CD4-positive, CD25-positive, alpha-beta regulatory T cell (primary cell): Measurements from ENCODE around the gene ITGB2. TPM values are rescaled to one million over a fixed set of nuclear protein-coding genes. Genes with fewer than 3 reads are reported as not detected.

Source experiments
- ATAC-seq, 2 donors: fragments of 150-1000 bp; cut with Tn5 transposase; one replicate each; pipeline ENCODE4 v1.10.0; 2021; ENCODE audit warnings: low read depth in 2 of 2, moderate number of reproducible peaks in 2 of 2, moderate library complexity in 1 of 2
- DNase-seq, 3 donors: peaks; one replicate each; pipeline versions ENCODE4 v3.0.0 to v3.0.0-alpha.2; 2012 to 2022; ENCODE audit warnings: mixed read lengths in 1 of 3
- H3K27ac ChIP-seq: one replicate; pipeline ENCODE4 v1.7.0; 2013; ENCODE audit warnings: mild to moderate bottlenecking, low read length; ENCODE audit not compliant: insufficient read depth, poor library complexity, severe bottlenecking
- H3K27me3 ChIP-seq: one replicate; pipeline ENCODE4 v1.7.0; 2013; ENCODE audit warnings: low read length; ENCODE audit not compliant: control insufficient read depth, insufficient read depth
- H3K36me3 ChIP-seq: one replicate; pipeline ENCODE4 v1.7.0; 2013; ENCODE audit warnings: mild to moderate bottlenecking, low read length, moderate library complexity; ENCODE audit not compliant: control insufficient read depth, insufficient read depth
- H3K4me1 ChIP-seq: 2 replicates; pipeline ENCODE4 v1.7.0; 2013; ENCODE audit warnings: mild to moderate bottlenecking, low read length; ENCODE audit not compliant: insufficient read depth, control insufficient read depth, poor library complexity, severe bottlenecking
- H3K4me3 ChIP-seq: one replicate; pipeline ENCODE4 v1.7.0; 2013; ENCODE audit warnings: low read depth, mild to moderate bottlenecking, low read length, moderate library complexity
- H3K9me3 ChIP-seq, 2 experiments: 1 replicate in 1 of 2; 2 replicates in 1 of 2; pipeline ENCODE4 v1.7.0; 2013; ENCODE audit warnings: low read length in 2 of 2, mild to moderate bottlenecking in 1 of 2, moderate library complexity in 1 of 2; ENCODE audit not compliant: control insufficient read depth in 2 of 2
- H3K27ac Mint-ChIP-seq, 3 donors: one replicate each; pipeline ENCODE4 v1.8.0; 2020 to 2022; ENCODE audit warnings: mild to moderate bottlenecking in 3 of 3, mixed read lengths in 3 of 3, moderate library complexity in 2 of 3
- H3K27me3 Mint-ChIP-seq: one replicate; pipeline ENCODE4 v1.8.0; 2022; ENCODE audit warnings: mild to moderate bottlenecking, mixed read lengths
- H3K36me3 Mint-ChIP-seq: one replicate; pipeline ENCODE4 v1.8.0; 2020; ENCODE audit warnings: mixed read lengths
- H3K4me1 Mint-ChIP-seq, 4 donors: one replicate each; pipeline ENCODE4 v1.8.0; 2020 to 2022; ENCODE audit warnings: mixed read lengths in 4 of 4, mild to moderate bottlenecking in 1 of 4
- H3K4me3 Mint-ChIP-seq, 4 donors: one replicate each; pipeline ENCODE4 v1.8.0; 2020 to 2022; ENCODE audit warnings: mild to moderate bottlenecking in 4 of 4, mixed read lengths in 4 of 4, moderate library complexity in 3 of 4
- H3K9me3 Mint-ChIP-seq, 7 donors: one replicate each; pipeline ENCODE4 v1.8.0; 2020 to 2022; ENCODE audit warnings: mixed read lengths in 7 of 7, mild to moderate bottlenecking in 3 of 7, moderate library complexity in 2 of 7
- polyA plus RNA-seq, 4 donors: library from polyadenylated mRNA; unstranded; fragments of 300-500 nt; fragmentation: Illumina TruSeq; gene quantifications; one replicate each; pipeline ENCODE4 v1.2.3, GENCODE V29; 2021
- total RNA-seq: library from RNA; stranded (reverse); gene quantifications from one replicate; pipeline ENCODE4 v1.2.3, GENCODE V29; 2022

ITGB2 gene
- total and polyA plus RNA-seq, 5 donors from 2014 or later: 411 to 519 (median 425) TPM

- peaks cover 6% of the 10 kb centered on the region for H3K36me3 Mint-ChIP-seq
- DNase-seq: no peak
- no peaks in the 10 kb centered on the region for H3K9me3 ChIP-seq
Measured at GRCh38 chr21:44868707-44869106, 52.0 kb downstream of the ITGB2 start.

GRCh38 chr21:44867999-44868700, 52.5 kb downstream of the ITGB2 start:
- H3K36me3 ChIP-seq: peaks cover 28% of the 10 kb centered on the region
- H3K27me3 Mint-ChIP-seq: no peaks in the 10 kb centered on the region
- H3K9me3 ChIP-seq: no peaks in the 10 kb centered on the region
- H3K4me3 ChIP-seq: peak overlapping the region; percentile 27
- ATAC-seq (peak; percentile 65 to 75), DNase-seq (peak; percentile 24 to 85 (median 59))
- H3K4me1 Mint-ChIP-seq: peaks cover 16 to 89% (median 67%) of the 10 kb centered on the region in 4 donors
- H3K9me3 Mint-ChIP-seq: no peaks in the 10 kb centered on the region
- peak overlapping the region; percentile 82 to 88 (median 84) for H3K4me3 Mint-ChIP-seq
- H3K36me3 Mint-ChIP-seq: peaks cover 10% of the 10 kb centered on the region
- H3K27ac Mint-ChIP-seq: peak overlapping the region; percentile 91 to 93 (median 92)
- no peaks in the 10 kb centered on the region for H3K27me3 ChIP-seq
- H3K27ac ChIP-seq: peak overlapping the region; percentile 67
- H3K4me1 ChIP-seq: peaks cover 77% of the 10 kb centered on the region

More at GRCh38 chr21:44868707-44869106, 52.0 kb downstream of the ITGB2 start:
- H3K4me1 Mint-ChIP-seq: peaks cover 16 to 85% (median 67%) of the 10 kb centered on the region in 4 donors
- H3K36me3 ChIP-seq: peaks cover 23% of the 10 kb centered on the region
- H3K4me3 ChIP-seq: peak overlapping the region; percentile 27
- no peaks in the 10 kb centered on the region for H3K27me3 ChIP-seq
- no peaks in the 10 kb centered on the region for H3K27me3 Mint-ChIP-seq
- peak overlapping the region; percentile 67 for H3K27ac ChIP-seq
- peak overlapping the region; percentile 82 to 88 (median 84) for H3K4me3 Mint-ChIP-seq
- H3K27ac Mint-ChIP-seq: peak overlapping the region; percentile 91 to 93 (median 92)
- no peaks in the 10 kb centered on the region for H3K9me3 Mint-ChIP-seq
- peaks cover 77% of the 10 kb centered on the region for H3K4me1 ChIP-seq
- ATAC-seq: no peak

- ATAC-seq (no peak), DNase-seq (no peak)
- no peaks in the 10 kb centered on the region for H3K27me3 ChIP-seq
- H3K4me1 Mint-ChIP-seq: peaks cover 16 to 87% (median 65%) of the 10 kb centered on the region in 4 donors
- H3K27ac Mint-ChIP-seq: peak overlapping the region in 2 of 3 donors; percentile 81 to 91
- peaks cover 74% of the 10 kb centered on the region for H3K4me1 ChIP-seq
- no peaks in the 10 kb centered on the region for H3K27me3 Mint-ChIP-seq
- no peaks in the 10 kb centered on the region for H3K9me3 ChIP-seq
- peak overlapping the region; percentile 67 for H3K27ac ChIP-seq
- H3K36me3 Mint-ChIP-seq: peaks cover 10% of the 10 kb centered on the region
- H3K9me3 Mint-ChIP-seq: no peaks in the 10 kb centered on the region
- H3K36me3 ChIP-seq: peaks cover 30% of the 10 kb centered on the region
- H3K4me3 Mint-ChIP-seq: peak overlapping the region in 3 of 4 donors; percentile 82 to 88 (median 85)
- peak overlapping the region; percentile 27 for H3K4me3 ChIP-seq
Measured at GRCh38 chr21:44867464-44867863, 53.2 kb downstream of the ITGB2 start.

GRCh38 chr21:44866780-44867179, 53.9 kb downstream of the ITGB2 start:
- peaks cover 35% of the 10 kb centered on the region for H3K36me3 ChIP-seq
- Mint-ChIP-seq H3K27ac (peak overlapping the region; percentile 76 to 96 (median 83)), H3K4me1 (peaks cover 16 to 82% (median 60%) of the 10 kb centered on the region in 4 donors), H3K36me3 (peaks cover 12% of the 10 kb centered on the region), H3K27me3 (no peaks in the 10 kb centered on the region), H3K4me3 (peak overlapping the region in 2 of 4 donors; percentile 68 to 88), H3K9me3 (no peaks in the 10 kb centered on the region)
- H3K27me3 ChIP-seq: no peaks in the 10 kb centered on the region
- no peak for DNase-seq
- H3K9me3 ChIP-seq: no peaks in the 10 kb centered on the region
- H3K27ac ChIP-seq: no peak overlapping the region
- H3K4me3 ChIP-seq: no peak overlapping the region
- H3K4me1 ChIP-seq: peaks cover 67% of the 10 kb centered on the region
- ATAC-seq: no peak

- H3K9me3 Mint-ChIP-seq: no peaks in the 10 kb centered on the region
- peak overlapping the region; percentile 15 to 72 (median 53) for H3K4me3 Mint-ChIP-seq
- Histone ChIP-seq H3K27me3 (no peaks in the 10 kb centered on the region), H3K36me3 (peaks cover 45% of the 10 kb centered on the region), H3K27ac (peak overlapping the region; percentile 49), H3K9me3 (no peaks in the 10 kb centered on the region), H3K4me1 (peaks cover 56% of the 10 kb centered on the region), H3K4me3 (peak overlapping the region; percentile 2)
- no peaks in the 10 kb centered on the region for H3K27me3 Mint-ChIP-seq
- ATAC-seq: peak; percentile 15 to 47
- H3K4me1 Mint-ChIP-seq: peaks cover 12 to 80% (median 52%) of the 10 kb centered on the region in 4 donors
- H3K36me3 Mint-ChIP-seq: peaks cover 20% of the 10 kb centered on the region
- DNase-seq: peak in 1 of 3 donors; percentile 53
- peak overlapping the region; percentile 71 to 79 (median 76) for H3K27ac Mint-ChIP-seq
Measured at GRCh38 chr21:44865561-44866280, 55.0 kb downstream of the ITGB2 start.

- ATAC-seq: no peak
- no peaks in the 10 kb centered on the region for H3K27me3 Mint-ChIP-seq
Measured at GRCh38 chr21:44862869-44863685, 57.6 kb downstream of the ITGB2 start.

GRCh38 chr21:44858791-44859190, 61.9 kb downstream of the ITGB2 start:
- H3K27ac ChIP-seq: no peak overlapping the region
- H3K4me3 ChIP-seq: no peak overlapping the region
- Mint-ChIP-seq H3K36me3 (peaks cover 42% of the 10 kb centered on the region), H3K4me1 (peaks cover 0 to 39% (median 8%) of the 10 kb centered on the region in 4 donors), H3K27ac (no peak overlapping the region), H3K4me3 (no peak overlapping the region), H3K9me3 (peaks cover 0 to 2% (median 0%) of the 10 kb centered on the region in 7 donors), H3K27me3 (no peaks in the 10 kb centered on the region)
- DNase-seq (no peak), ATAC-seq (no peak)
- H3K4me1 ChIP-seq: no peaks in the 10 kb centered on the region
- no peaks in the 10 kb centered on the region for H3K9me3 ChIP-seq
- H3K27me3 ChIP-seq: no peaks in the 10 kb centered on the region
- H3K36me3 ChIP-seq: peaks cover 81% of the 10 kb centered on the region

More at GRCh38 chr21:44862869-44863685, 57.6 kb downstream of the ITGB2 start:
- Histone ChIP-seq H3K27me3 (no peaks in the 10 kb centered on the region), H3K9me3 (no peaks in the 10 kb centered on the region), H3K4me3 (no peak overlapping the region), H3K36me3 (peaks cover 64% of the 10 kb centered on the region), H3K27ac (no peak overlapping the region), H3K4me1 (peaks cover 30% of the 10 kb centered on the region)
- Mint-ChIP-seq H3K27ac (peak overlapping the region in 1 of 3 donors; percentile 73), H3K4me3 (peak overlapping the region in 2 of 4 donors; percentile 15 to 28), H3K36me3 (peaks cover 30% of the 10 kb centered on the region), H3K9me3 (no peaks in the 10 kb centered on the region), H3K4me1 (peaks cover under 1 to 64% (median 34%) of the 10 kb centered on the region in 4 donors)
- no peak for DNase-seq
